ENCODE results near the gene KBTBD6. TPM values are rescaled to one million over a fixed set of nuclear protein-coding genes. Genes with fewer than 3 reads are reported as not detected.

KBTBD6 gene
- total RNA-seq, 2 donors from 2014 or later = 8.5 to 10.2 TPM

DNA sequence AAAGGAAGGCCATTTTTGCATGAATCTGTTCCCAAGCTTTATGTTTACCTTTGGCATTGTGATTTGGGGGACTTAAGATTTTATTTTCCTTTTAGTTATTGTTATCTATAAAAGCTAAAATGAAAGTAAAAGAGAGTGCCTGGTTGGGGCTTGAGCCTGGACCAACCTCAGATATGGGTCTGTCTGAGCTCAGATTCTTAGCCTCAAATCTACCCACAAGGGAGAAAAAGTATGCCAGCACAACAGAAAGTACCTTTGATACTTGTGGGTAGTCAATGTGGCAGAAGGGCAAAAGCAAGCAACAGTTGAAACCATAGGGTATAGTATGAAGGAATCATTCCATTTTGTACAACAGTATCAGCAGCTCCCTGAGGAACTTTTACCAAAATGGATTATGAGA is 26.6 kb upstream of the KBTBD6 start:
- TF ChIP-seq, protein P1, sequence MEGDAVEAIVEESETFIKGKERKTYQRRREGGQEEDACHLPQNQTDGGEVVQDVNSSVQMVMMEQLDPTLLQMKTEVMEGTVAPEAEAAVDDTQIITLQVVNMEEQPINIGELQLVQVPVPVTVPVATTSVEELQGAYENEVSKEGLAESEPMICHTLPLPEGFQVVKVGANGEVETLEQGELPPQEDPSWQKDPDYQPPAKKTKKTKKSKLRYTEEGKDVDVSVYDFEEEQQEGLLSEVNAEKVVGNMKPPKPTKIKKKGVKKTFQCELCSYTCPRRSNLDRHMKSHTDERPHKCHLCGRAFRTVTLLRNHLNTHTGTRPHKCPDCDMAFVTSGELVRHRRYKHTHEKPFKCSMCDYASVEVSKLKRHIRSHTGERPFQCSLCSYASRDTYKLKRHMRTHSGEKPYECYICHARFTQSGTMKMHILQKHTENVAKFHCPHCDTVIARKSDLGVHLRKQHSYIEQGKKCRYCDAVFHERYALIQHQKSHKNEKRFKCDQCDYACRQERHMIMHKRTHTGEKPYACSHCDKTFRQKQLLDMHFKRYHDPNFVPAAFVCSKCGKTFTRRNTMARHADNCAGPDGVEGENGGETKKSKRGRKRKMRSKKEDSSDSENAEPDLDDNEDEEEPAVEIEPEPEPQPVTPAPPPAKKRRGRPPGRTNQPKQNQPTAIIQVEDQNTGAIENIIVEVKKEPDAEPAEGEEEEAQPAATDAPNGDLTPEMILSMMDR (conservative IDR thresholded peaks at IDR 0.05) = no peak
- Mint-ChIP-seq H3K4me3 (no peak overlapping the region), H3K27ac (no peak overlapping the region), H3K36me3 (ENCODE audit: low read depth) (peaks cover 1% of the 10 kb centered on the region), H3K27me3 (ENCODE audit: insufficient read depth) (no peaks in the 10 kb centered on the region), H3K9me3 (no peaks in the 10 kb centered on the region), H3K4me1 (peaks cover 13% of the 10 kb centered on the region)
- Histone ChIP-seq H3K9me3 (ENCODE audit: control insufficient read depth, low read length) (no peaks in the 10 kb centered on the region), H3K4me1 (ENCODE audit: control insufficient read depth, insufficient read depth, low read length) (no peaks in the 10 kb centered on the region), H3K36me3 (ENCODE audit: control insufficient read depth, insufficient read depth, low read length) (no peaks in the 10 kb centered on the region), H3K27me3 (ENCODE audit: control insufficient read depth, insufficient read depth, low read length, poor library complexity, severe bottlenecking) (no peaks in the 10 kb centered on the region), H3K9ac (ENCODE audit: extremely low read depth, low read length, poor library complexity, severe bottlenecking) (no peak overlapping the region), H3K4me3 (ENCODE audit: low read length) (no peak overlapping the region), H3K27ac (ENCODE audit: low read depth, low read length) (no peak overlapping the region)
- no peak for DNase-seq

DNA sequence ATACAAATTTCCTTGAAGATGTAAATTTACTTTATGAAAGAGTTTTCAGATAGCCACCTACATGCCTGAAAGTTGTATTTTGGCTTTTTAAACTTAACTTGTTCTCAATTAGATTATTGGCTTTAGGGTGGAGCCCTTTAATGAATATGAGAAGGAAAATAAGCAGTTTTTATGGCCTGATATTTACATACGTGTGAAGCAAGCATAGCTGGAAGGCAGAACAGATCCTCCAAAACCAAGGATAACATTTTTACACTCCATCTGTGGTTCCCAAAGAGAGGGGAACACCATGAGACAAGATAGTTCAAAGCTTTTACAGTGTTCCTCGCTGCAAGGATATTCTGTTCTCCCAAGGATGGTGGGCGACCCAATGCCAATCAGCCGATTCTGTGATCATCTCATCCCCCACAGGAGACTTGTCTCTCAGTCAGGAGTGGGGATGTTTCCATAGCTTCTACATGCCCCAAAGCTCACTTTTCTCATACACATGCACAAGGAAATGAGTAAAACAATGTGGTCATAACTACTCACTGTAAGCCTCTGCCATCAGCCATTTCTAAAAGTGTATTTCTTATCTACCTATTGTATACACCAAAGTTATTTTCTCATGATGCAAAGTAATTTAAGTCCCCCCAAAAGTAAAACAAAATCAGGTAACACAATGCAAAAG is 24.6 kb upstream of the KBTBD6 start:
- Histone ChIP-seq H3K9ac (ENCODE audit: extremely low read depth, low read length, poor library complexity, severe bottlenecking) (no peak overlapping the region), H3K9me3 (ENCODE audit: control insufficient read depth, low read length) (peaks cover 4% of the 10 kb centered on the region), H3K27me3 (ENCODE audit: control insufficient read depth, insufficient read depth, low read length, poor library complexity, severe bottlenecking) (no peaks in the 10 kb centered on the region), H3K4me1 (ENCODE audit: control insufficient read depth, insufficient read depth, low read length) (no peaks in the 10 kb centered on the region), H3K27ac (ENCODE audit: low read depth, low read length) (no peak overlapping the region), H3K4me3 (ENCODE audit: low read length) (no peak overlapping the region), H3K36me3 (ENCODE audit: control insufficient read depth, insufficient read depth, low read length) (no peaks in the 10 kb centered on the region)
- H3K27ac Mint-ChIP-seq = no peak overlapping the region
- peaks cover 5% of the 10 kb centered on the region for H3K9me3 Mint-ChIP-seq
- no peaks in the 10 kb centered on the region for H3K36me3 Mint-ChIP-seq (ENCODE audit: low read depth)
- DNase-seq = no peak
- H3K4me1 Mint-ChIP-seq = peaks cover 13% of the 10 kb centered on the region
- H3K27me3 Mint-ChIP-seq (ENCODE audit: insufficient read depth) = no peaks in the 10 kb centered on the region
- TF ChIP-seq, protein P1 (conservative IDR thresholded peaks at IDR 0.05) = no peak
- H3K4me3 Mint-ChIP-seq = no peak overlapping the region
- 90 to 100% methylated on average over 1 to 4 of the region's 4 CpGs for WGBS, 2 experiments (ENCODE audit: insufficient coverage in 1 of 2, insufficient read length in 1 of 2)

DNA sequence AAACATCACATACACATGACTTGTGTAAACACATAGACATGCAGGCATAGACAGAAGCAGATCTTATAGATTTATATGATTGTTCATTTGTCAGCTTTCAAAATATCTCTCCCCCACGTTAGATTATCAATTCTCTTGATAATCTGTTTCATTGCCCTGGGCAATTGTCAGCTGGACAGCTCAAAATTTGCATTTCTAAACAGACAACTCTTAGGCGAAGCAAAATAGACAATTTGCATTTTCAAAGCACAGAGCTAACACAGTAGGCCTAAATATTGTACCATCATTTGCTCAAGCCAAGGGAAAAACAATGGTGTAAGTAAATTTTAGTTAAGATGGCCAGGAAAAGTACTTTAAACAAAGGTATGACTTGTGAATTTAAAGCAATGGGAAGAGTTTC is 24.0 kb upstream of the KBTBD6 start:
- DNase-seq = no peak
- no peak overlapping the region for H3K9ac ChIP-seq (ENCODE audit: extremely low read depth, low read length, poor library complexity, severe bottlenecking)
- peaks cover 10% of the 10 kb centered on the region for H3K9me3 ChIP-seq (ENCODE audit: control insufficient read depth, low read length)
- H3K27ac Mint-ChIP-seq = no peak overlapping the region
- WGBS, 2 experiments (ENCODE audit: insufficient coverage in 1 of 2, insufficient read length in 1 of 2) = 59% methylated on average over 2 of the region's 2 CpGs; no CpG with 5 or more reads in 1 of the 2 experiments
- H3K27ac ChIP-seq (ENCODE audit: low read depth, low read length) = no peak overlapping the region
- no peaks in the 10 kb centered on the region for H3K27me3 ChIP-seq (ENCODE audit: control insufficient read depth, insufficient read depth, low read length, poor library complexity, severe bottlenecking)
- H3K36me3 Mint-ChIP-seq (ENCODE audit: low read depth) = peaks cover 4% of the 10 kb centered on the region
- peaks cover 13% of the 10 kb centered on the region for H3K4me1 Mint-ChIP-seq
- H3K4me3 Mint-ChIP-seq = no peak overlapping the region
- H3K4me3 ChIP-seq (ENCODE audit: low read length) = no peak overlapping the region
- H3K9me3 Mint-ChIP-seq = peaks cover 11% of the 10 kb centered on the region
- no peaks in the 10 kb centered on the region for H3K36me3 ChIP-seq (ENCODE audit: control insufficient read depth, insufficient read depth, low read length)
- TF ChIP-seq, protein P1 (conservative IDR thresholded peaks at IDR 0.05) = no peak
- H3K4me1 ChIP-seq (ENCODE audit: control insufficient read depth, insufficient read depth, low read length) = no peaks in the 10 kb centered on the region
- no peaks in the 10 kb centered on the region for H3K27me3 Mint-ChIP-seq (ENCODE audit: insufficient read depth)

All from endodermal cell (in vitro differentiated cells).